Activated T-cell treated with anti-CD3 and anti-CD28 coated beads for 1 hour (primary cell): ENCODE results near the gene MGAT3.

ENCODE experiments used
- DNase-seq: peaks from one replicate; pipeline ENCODE4 v3.0.0-alpha.2; 2020; ENCODE audit warnings: low read depth

MGAT3 gene

DNA sequence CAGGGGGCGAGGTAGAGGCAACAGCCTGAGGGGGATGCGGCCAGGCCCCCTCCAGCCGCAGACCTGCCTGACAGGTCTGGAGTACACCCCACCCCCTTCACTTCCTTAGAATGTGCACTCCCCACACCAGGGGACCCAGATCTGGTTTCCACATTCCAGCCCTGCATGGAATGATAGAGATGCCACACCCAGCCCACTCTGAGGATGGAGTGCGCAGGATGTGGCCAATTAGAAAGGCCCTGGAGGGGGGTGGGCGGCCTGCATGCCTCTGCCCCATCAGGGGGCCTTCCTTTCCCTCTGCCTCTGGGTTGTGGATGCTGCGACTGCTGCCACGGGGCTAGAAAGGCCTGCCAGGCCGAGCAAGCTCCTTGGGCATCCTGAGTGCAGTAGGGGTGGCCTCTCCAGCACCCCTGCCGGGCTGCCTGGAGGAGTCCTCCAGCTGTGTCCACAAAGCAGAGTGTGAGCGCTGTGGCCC is 28.2 kb upstream of the MGAT3 start:
- no peak for DNase-seq

GRCh38 chr22:39429186-39429585 is 27.6 kb upstream of the MGAT3 start:
- no peak for DNase-seq

DNA sequence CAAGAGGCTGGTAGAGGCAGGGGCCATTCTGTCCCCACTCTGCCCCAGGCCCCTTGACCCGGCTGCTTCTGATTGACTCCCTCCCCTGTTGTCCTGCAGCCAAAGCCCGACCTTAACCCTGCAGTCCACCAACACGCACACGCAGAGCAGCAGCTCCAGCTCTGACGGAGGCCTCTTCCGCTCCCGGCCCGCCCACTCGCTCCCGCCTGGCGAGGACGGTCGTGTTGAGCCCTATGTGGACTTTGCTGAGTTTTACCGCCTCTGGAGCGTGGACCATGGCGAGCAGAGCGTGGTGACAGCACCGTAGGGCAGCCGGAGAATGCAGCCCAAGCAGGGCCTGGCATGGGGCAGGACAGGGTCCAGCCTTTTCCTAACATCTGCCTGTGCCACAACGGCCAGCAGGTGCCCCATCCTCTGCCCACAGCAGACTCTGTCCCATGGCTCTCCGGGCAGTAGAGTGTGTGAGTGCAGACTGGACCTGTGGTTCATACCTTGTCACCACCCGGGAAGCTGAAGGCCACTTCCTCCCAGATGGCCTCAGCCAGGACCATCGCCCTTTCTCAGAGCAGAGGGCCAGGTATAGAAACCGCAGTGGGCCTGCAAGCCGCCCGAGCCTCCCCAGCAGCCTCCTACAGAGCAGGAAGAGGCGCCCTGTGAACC is 26.8 kb upstream of the MGAT3 start:
- DNase-seq = no peak

GRCh38 chr22:39430576-39431150 is 26.1 kb upstream of the MGAT3 start:
- no peak for DNase-seq

- no peak for DNase-seq
Observed at GRCh38 chr22:39431216-39431801, 25.5 kb upstream of the MGAT3 start.

DNA sequence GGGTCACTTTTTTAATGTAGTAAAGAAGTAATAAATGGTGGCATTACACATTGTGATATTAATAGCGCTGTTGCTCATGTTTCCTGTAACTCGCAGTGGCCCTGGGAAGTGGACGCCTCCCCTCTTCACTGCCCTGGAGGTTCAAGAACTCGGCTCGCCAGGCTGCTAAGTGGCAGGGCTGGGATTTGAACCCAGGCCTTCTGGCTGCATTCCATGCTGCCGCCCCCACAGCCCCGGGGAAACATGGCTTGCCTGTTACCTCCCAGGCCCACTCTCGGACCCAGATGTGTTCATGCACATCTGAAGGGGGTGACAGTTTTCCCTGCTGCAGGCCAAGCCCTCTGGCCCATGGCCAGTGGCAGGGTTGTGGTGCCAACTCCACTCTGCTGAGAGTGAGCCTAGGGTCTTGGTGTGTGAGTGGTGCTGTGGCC is 25.0 kb upstream of the MGAT3 start:
- no peak for DNase-seq

DNA sequence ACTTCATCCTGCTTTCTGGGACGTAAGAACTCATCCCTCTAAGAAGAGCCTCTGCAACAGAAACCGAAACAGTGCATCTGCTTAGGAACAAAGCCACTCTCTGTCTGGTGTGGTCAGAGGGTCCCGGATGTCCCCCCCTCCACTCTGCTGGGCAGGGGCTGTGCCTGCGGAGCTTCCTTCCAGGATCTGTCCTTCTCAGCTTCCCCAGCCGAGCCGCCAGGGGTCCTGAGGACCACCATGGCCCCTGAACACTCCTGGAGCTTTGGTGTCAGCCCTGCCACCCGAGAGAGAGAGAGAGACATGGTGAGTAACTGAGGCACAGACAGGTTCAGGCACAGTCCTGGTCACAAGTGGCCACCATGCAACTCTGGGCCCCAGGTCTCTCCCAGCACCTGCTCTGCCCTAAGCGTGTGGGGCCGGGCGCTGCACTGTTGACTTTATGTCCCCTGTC is 24.4 kb upstream of the MGAT3 start:
- DNase-seq = no peak

GRCh38 chr22:39433476-39434242 is 23.2 kb upstream of the MGAT3 start:
- no peak for DNase-seq

DNA sequence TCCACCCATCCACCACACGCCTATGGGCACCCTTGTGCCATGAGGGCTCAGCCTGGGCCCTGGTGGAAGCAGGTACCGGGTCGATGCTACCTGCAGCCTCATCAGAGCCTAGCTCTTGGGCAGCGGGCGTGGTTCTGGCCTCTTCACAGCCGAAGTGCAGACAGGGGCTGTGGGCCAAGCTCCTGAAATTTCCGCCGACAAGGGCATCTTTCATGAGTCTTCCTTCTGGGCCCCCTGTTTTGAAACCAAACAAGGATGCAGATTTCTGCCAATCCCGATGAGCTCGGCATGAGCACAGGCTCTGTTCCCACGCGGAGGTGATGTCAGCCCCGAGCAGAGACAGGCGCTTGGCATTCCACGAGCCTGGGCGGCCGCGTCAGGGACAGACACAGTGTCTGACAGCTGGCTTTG is 22.6 kb upstream of the MGAT3 start:
- DNase-seq = no peak

DNA sequence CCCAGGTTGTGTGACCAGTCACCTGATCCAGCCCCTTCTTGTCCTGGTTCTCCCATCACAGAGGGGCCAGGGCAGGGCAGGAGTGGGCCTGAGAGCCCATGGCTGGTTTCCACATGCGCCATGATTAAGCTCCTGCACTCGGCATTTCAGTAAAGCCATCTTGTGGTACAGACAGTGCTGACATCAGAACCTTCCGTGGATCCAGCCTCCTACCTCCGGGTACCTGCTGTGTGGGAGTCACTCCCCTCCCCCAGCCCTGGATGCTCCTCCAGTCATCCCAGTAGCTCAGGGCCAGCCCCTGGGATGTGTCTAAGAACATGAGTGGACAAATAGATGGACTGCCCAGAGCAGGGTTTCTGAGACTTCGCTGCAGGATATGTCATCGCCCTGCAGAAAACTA is 22.1 kb upstream of the MGAT3 start:
- no peak for DNase-seq

- DNase-seq = no peak
Observed at GRCh38 chr22:39435616-39436015, 21.2 kb upstream of the MGAT3 start.

DNA sequence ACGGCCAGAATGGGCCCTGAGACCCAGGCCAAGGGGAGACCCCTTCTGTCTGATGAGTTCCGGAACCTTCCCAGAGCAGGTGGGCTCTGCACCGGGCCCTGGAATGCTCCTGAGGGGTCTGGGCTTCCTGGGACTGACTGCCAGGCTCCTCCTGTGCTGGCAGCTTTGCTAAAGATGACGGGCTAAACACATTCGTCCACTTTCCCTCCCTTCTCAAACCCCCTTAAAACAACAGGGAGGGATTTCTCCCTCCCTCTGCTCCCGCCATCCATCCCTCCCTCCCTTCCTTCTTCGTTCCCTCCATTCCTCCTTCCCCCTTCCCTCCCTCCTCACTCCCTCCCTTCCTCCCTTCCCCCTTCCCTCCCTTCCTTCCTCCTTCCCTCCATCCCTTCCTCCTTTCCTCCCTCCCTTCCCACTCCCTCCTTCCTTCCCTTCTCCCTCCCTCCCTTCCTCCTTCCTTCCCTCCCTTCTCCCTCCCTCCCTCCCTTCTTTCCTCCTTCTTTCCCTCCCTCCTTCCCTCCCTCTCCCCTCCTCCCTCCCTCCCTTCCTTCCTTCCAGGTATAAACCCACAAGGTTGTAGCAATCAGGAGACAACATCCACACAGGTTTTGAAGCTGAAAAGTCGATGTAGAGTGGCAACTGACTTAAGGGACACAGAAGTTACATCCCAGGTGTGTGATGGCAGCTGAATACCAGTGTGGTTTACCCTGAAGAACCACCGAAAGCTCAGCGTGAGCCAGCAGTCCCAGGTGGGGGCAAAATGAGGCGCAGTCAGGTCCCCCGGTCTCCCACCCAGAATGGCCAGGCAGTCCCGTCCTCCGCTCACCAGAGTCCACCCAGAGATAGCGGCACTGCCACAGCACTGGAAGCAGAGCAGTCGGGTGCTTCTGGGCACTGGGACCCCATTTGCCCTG is 18.8 kb upstream of the MGAT3 start:
- no peak for DNase-seq

DNA sequence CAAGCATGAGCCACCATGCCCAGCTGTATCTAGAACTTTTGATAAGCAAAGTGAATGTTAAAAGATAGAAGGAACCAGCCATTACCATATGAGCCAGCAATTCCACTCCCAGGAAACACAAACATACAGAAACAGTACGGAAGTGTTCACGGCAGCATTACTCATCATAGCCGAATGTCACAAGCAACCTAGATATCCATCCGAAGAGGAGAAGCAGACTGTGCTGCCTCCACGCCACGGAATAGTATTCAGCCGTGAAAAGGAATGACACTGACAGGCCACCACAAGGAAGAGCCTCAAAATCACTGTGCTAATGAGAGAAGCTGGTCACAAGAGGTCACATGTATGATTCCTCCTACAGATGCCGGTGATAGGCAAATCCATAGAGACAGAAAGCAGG is 17.6 kb upstream of the MGAT3 start:
- DNase-seq = no peak

DNA sequence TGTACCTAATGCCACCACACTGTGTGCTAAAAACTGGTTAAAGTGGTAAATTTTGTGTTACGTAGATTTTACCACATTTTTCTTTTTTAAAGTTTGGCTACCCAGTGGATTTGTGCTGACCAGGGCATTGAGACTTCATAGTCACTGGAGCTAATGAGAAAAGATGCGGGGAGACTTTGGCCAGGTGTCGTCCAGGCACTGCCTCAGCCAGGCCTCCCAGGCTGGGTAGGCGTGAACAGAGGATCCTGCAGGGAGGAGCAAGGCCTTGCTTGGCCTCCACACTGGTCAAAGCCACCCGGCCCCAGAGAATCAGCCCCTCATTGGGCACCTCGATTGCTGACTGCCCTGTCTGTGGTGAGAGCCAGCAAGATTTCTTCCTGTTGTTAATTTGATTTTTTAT is 13.4 kb upstream of the MGAT3 start:
- DNase-seq = no peak

DNA sequence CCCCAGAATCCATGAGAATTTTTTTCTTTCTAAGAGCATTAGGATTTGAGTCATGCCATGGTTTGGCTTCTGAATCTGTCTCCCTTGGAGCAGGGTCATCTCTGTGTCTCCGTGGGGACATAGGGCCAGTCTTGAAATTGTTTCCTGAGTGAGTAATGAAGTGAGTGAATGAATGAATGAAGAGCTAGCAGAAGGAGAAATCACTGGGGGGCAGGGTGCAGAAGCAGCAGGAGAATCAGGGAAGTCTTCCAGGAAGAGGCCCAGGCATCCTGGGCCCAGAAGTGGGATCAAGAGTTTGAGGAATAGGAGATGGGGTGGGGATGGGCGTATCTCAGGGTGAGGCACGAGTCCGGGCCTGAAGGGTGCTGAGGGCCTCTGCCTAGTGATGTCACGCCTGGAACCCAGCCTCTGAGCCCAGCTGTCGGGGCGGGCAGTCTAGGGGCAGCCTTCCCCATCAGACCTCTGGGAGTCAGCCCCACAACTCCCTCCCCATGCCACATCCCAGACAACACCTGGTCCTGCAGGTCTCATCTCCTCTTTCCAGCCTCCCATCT is 12.5 kb upstream of the MGAT3 start:
- no peak for DNase-seq

- no peak for DNase-seq
Observed at GRCh38 chr22:39444937-39445465, 11.8 kb upstream of the MGAT3 start.

DNA sequence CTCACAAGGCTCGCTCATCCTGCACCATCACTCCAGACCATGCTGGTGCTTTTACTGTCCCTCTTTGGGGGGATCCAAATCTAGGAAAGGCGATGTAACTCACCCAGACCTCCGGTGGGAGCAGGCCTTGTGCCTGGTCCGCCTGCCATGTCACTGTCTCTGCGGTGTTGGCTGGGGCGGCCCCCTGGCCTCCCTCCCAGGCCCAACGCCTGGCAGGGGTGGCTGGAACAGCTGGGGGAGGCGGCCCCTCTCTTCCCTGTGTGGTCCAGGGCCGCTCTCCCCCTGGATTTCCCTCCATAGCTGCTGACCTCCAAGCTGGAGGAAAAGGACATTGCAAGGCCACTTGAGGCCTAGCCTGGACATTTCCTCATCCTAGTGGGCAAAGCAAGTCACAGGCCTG is 11.1 kb upstream of the MGAT3 start:
- DNase-seq = no peak

GRCh38 chr22:39446239-39446721 is 10.5 kb upstream of the MGAT3 start:
- DNase-seq = no peak

- DNase-seq = no peak
Observed at GRCh38 chr22:39448205-39449054, 8.4 kb upstream of the MGAT3 start.

DNA sequence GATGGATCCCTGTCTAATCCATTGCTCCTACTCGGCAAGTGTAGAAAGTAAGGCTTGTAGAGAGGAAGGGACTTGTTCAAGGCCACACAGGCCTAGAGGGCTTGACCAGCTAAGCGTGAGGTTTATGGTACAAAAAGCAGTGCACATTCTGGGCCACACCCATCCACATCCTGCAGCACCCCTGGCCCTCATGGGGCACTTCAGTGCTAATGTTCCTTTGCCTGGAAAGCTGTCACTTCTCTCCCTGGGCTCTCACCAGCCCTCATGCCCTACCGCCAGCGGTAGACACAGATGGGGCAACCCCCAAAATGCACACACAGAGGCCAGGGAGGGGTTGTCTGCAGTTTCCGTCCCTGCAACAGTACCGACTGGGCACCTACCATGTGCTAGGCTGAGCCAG is 7.1 kb upstream of the MGAT3 start:
- DNase-seq = no peak
